Kidney epithelial cell (primary cell): ENCODE data around the gene ADCY10. TPM values are rescaled to one million over a fixed set of nuclear protein-coding genes. Genes with fewer than 3 reads are reported as not detected.
"Not testable (repeated sequence)": the region's sequence is repeated elsewhere in the genome, so short reads cannot be mapped to it uniquely, and the experiment has no call there.

Experiments used
- DNase-seq: peaks from one replicate; pipeline ENCODE4 v3.0.0-alpha.2; 2010; ENCODE audit warnings: low read depth
- H3K27me3 ChIP-seq: 2 replicates; pipeline ENCODE4 v1.6.0; 2011; ENCODE audit warnings: low read length; ENCODE audit not compliant: control insufficient read depth, insufficient read depth
- H3K36me3 ChIP-seq: 2 replicates; pipeline ENCODE4 v1.5.1; 2011; ENCODE audit warnings: low read length; ENCODE audit not compliant: control insufficient read depth, insufficient read depth
- H3K4me3 ChIP-seq: 2 replicates; pipeline ENCODE4 v1.5.1; 2011; ENCODE audit warnings: low read depth, mild to moderate bottlenecking, control low read depth, low read length
- CTCF ChIP-seq: IDR thresholded peaks from 2 replicates; pipeline ENCODE4 v1.5.1; 2011; ENCODE audit warnings: mild to moderate bottlenecking, moderate library complexity, low read length, control low read depth, inconsistent platforms; ENCODE audit not compliant: insufficient read depth, poor library complexity, severe bottlenecking
- total RNA-seq: library from RNA; depleted of rRNA; stranded (reverse); fragments of >200 nt; gene quantifications from 2 replicates; pipeline ENCODE4 v1.2.3, GENCODE V29; 2015

Gene ADCY10
- total RNA-seq, 1 donor from 2014 or later, result not detected

GRCh38 chr1:167936068-167936929, 22.4 kb upstream of the ADCY10 start, which contains the start of gene DCAF6:
Gene DCAF6 (plus strand): TSS chr1:167936683. CDS start chr1:167936912, 229 bp downstream.
- DNase-seq, result peak; percentile 92
- H3K27me3 ChIP-seq, result no peaks in the 10 kb centered on the region
- TF ChIP-seq CTCF, result no peak
- H3K36me3 ChIP-seq, result no peaks in the 10 kb centered on the region
- H3K4me3 ChIP-seq, result peak within 1 kb of the TSS; percentile 96

GRCh38 chr1:167935216-167936067, 21.5 kb upstream of the ADCY10 start:
- Histone ChIP-seq H3K4me3 (peak overlapping the region; percentile 96), H3K36me3 (no peaks in the 10 kb centered on the region), H3K27me3 (no peaks in the 10 kb centered on the region)
- no peak for TF ChIP-seq CTCF
- no peak for DNase-seq

DNA sequence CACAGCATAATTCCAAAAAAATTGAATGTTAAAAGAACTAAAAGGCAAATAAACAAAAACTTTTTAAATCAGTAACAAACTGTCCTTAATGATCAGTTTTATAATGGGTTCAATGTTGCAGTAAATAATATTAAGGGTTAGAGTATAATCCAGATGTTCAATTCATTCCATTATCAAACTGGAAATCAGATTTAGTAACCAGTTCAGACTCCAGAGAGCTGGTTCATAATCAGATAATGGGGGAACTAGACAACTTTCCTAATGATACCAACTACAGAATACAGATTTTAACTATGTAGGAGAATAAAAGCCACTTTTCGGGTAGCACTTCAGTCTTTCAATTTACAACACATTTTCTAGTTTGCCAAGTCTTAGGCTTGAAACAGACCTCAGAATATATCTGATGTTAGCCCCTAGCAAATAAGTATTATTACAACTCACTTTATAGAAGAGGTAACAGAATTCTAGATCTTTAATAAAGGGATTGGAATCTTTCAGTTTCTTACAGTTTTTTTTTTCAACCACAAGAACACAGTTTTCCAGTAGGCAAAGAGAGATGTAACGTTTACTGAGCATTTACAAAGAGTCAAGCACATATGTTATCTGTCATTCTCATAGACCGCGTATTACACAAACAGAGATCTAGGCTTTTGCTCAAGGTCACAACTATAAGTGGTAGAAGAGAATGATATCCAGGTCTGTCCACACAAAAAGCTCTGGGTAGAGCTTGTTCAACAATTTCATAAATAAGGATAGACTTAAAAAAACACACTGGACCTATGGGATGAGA, 20.7 kb upstream of the ADCY10 start:
- TF ChIP-seq CTCF, result no peak
- H3K27me3 ChIP-seq, result no peaks in the 10 kb centered on the region
- DNase-seq, result no peak
- H3K36me3 ChIP-seq, result no peaks in the 10 kb centered on the region
- peak overlapping the region; percentile 96 for H3K4me3 ChIP-seq

DNA sequence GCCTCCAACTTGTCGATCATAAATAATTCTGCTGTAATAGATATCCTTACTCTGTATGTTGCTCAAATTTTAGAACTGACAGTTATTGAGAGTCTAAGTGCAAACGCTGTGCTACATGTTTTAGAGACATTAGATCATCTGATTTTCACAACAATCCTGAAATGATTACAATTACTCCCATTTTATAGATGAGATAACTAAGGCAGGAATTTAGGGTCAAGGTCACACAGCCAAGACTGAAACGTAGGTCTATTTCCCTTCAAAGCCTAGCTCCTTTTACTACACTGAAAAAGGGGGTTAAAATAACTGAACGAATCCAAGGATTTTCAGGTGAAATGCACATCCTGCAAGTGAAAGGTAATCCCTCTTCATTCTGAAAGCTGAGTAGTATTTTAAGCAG, 19.9 kb upstream of the ADCY10 start:
- TF ChIP-seq CTCF, result no peak
- H3K4me3 ChIP-seq, result peak overlapping the region; percentile 96
- no peaks in the 10 kb centered on the region for H3K27me3 ChIP-seq
- no peak for DNase-seq
- no peaks in the 10 kb centered on the region for H3K36me3 ChIP-seq

DNA sequence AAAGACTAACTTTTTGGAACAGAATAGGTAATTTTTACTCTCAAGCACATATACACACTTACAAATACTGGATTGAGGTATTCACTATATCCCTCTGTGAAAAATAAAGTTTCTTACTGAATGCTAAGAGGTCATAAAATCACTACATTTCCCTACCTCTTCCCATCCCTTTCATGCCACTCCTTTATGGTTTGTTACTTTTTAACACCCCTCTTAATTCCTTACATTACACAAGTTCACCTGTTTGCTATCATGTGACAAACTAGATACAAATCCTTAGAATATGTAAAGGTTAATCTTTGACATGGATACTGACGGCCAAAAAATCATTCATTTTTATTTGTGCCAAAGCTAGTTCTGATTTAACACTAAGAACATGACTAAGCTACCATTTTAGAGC, 15.8 kb upstream of the ADCY10 start:
- H3K4me3 ChIP-seq, result no peak overlapping the region
- TF ChIP-seq CTCF, result no peak
- H3K36me3 ChIP-seq, result no peaks in the 10 kb centered on the region
- no peaks in the 10 kb centered on the region for H3K27me3 ChIP-seq
- DNase-seq, result no peak

GRCh38 chr1:167928919-167929318, 15.0 kb upstream of the ADCY10 start:
- H3K36me3 ChIP-seq, DNase-seq, H3K4me3 ChIP-seq, H3K27me3 ChIP-seq: not testable (repeated sequence)
